Measurements from ENCODE around the gene IGSF3.

GRCh38 chr1:116577759-116578314 is 89.7 kb downstream of the IGSF3 start:
- TF ChIP-seq CTCF (IDR thresholded peaks at IDR 0.05) (no peak), POLR2A (IDR thresholded peaks at IDR 0.05) (no peak)

All from testis (tissue), 2 donors.